ENCODE data around the gene SOBP. TPM values are rescaled to one million over a fixed set of nuclear protein-coding genes. Genes with fewer than 3 reads are reported as not detected.

SOBP gene
- total RNA-seq, 4 donors from 2014 or later = 2.6 to 21.2 (median 8.7) TPM

- intact Hi-C loops (cut with DNase I; ENCODE audit: low total_unique reads) = no loop called here
- Histone ChIP-seq H3K9me3 (no peaks in the 10 kb centered on the region), H3K27ac (no peak overlapping the region), H3K4me1 (no peaks in the 10 kb centered on the region), H3K36me3 (no peaks in the 10 kb centered on the region), H3K27me3 (no peaks in the 10 kb centered on the region), H3K4me3 (no peak overlapping the region)
- no peak for DNase-seq
- no peak for TF ChIP-seq POLR2A (IDR thresholded peaks at IDR 0.05)
- TF ChIP-seq, protein P1, sequence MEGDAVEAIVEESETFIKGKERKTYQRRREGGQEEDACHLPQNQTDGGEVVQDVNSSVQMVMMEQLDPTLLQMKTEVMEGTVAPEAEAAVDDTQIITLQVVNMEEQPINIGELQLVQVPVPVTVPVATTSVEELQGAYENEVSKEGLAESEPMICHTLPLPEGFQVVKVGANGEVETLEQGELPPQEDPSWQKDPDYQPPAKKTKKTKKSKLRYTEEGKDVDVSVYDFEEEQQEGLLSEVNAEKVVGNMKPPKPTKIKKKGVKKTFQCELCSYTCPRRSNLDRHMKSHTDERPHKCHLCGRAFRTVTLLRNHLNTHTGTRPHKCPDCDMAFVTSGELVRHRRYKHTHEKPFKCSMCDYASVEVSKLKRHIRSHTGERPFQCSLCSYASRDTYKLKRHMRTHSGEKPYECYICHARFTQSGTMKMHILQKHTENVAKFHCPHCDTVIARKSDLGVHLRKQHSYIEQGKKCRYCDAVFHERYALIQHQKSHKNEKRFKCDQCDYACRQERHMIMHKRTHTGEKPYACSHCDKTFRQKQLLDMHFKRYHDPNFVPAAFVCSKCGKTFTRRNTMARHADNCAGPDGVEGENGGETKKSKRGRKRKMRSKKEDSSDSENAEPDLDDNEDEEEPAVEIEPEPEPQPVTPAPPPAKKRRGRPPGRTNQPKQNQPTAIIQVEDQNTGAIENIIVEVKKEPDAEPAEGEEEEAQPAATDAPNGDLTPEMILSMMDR (IDR thresholded peaks at IDR 0.05) = no peak
These were observed 142.6 kb downstream of the SOBP start for GRCh38 chr6:107632381-107633136.

DNA sequence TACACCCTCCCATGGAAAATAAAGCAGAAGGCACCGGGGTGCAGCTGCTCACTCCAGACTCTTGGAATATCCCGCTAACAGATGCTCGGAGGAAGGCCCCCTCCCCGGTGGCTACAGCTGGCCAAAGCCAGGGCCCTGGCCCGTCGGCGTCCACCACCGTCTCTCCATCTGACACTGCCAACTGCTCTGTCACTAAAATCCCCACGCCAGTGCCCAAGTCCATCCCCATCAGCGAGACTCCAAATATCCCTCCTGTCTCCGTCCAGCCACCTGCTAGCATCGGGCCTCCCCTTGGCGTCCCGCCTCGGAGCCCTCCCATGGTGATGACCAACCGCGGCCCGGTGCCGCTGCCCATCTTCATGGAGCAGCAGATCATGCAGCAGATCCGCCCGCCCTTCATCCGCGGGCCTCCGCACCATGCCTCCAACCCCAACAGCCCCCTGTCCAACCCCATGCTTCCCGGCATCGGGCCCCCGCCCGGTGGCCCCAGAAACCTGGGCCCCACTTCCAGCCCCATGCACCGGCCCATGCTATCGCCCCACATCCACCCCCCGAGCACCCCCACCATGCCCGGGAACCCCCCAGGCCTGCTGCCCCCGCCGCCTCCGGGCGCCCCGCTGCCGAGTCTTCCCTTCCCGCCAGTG lies 143.9 kb downstream of the SOBP start:
- no peak for TF ChIP-seq POLR2A (IDR thresholded peaks at IDR 0.05)
- TF ChIP-seq, protein P1 (IDR thresholded peaks at IDR 0.05) = no peak
- Histone ChIP-seq H3K27me3 (no peaks in the 10 kb centered on the region), H3K9me3 (no peaks in the 10 kb centered on the region), H3K4me3 (no peak overlapping the region), H3K4me1 (no peaks in the 10 kb centered on the region), H3K27ac (no peak overlapping the region), H3K36me3 (no peaks in the 10 kb centered on the region)
- DNase-seq = no peak
- intact Hi-C loops (cut with DNase I; ENCODE audit: low total_unique reads) = no loop called here

DNA sequence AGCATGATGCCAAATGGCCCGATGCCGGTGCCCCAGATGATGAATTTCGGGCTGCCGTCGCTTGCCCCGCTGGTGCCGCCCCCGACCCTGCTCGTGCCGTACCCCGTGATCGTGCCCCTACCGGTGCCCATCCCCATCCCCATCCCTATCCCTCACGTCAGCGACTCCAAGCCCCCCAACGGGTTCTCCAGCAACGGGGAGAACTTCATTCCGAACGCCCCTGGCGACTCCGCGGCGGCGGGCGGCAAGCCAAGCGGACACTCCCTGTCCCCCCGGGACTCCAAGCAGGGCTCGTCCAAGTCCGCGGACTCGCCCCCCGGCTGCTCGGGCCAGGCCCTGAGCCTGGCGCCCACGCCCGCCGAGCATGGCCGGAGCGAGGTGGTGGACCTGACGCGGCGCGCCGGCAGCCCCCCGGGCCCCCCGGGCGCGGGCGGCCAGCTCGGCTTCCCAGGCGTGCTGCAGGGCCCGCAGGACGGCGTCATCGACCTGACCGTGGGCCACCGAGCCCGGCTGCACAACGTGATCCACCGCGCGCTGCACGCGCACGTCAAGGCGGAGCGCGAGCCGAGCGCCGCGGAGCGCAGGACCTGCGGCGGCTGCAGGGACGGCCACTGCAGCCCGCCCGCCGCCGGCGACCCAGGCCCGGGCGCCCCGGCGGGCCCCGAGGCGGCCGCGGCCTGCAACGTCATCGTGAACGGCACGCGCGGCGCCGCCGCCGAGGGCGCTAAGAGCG lies 144.6 kb downstream of the SOBP start:
- H3K4me3 ChIP-seq = peak overlapping the region in 1 of 2 donors; percentile 11
- H3K27ac ChIP-seq = no peak overlapping the region
- no peak for DNase-seq
- intact Hi-C loops (cut with DNase I; ENCODE audit: low total_unique reads) = no loop called here
- TF ChIP-seq, protein P1 (IDR thresholded peaks at IDR 0.05) = no peak
- no peak for TF ChIP-seq POLR2A (IDR thresholded peaks at IDR 0.05)
- no peaks in the 10 kb centered on the region for H3K9me3 ChIP-seq
- no peaks in the 10 kb centered on the region for H3K4me1 ChIP-seq
- no peaks in the 10 kb centered on the region for H3K36me3 ChIP-seq
- H3K27me3 ChIP-seq = no peaks in the 10 kb centered on the region

DNA sequence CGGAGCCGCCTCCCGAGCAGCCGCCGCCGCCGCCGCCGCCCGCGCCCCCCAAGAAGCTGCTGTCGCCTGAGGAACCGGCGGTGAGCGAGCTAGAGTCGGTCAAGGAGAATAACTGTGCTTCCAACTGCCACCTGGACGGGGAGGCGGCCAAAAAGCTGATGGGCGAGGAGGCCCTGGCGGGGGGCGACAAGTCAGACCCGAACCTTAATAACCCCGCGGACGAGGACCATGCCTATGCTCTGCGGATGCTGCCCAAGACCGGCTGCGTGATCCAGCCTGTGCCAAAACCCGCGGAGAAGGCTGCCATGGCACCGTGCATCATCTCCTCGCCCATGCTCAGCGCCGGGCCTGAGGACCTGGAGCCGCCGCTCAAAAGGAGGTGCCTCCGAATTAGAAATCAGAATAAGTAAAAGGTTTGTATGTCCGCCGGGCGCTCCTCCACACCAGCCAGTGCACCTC lies 145.2 kb downstream of the SOBP start:
- no peak overlapping the region for H3K4me3 ChIP-seq
- no peaks in the 10 kb centered on the region for H3K4me1 ChIP-seq
- TF ChIP-seq POLR2A (IDR thresholded peaks at IDR 0.05) = no peak
- TF ChIP-seq, protein P1 (IDR thresholded peaks at IDR 0.05) = no peak
- H3K36me3 ChIP-seq = no peaks in the 10 kb centered on the region
- H3K27me3 ChIP-seq = no peaks in the 10 kb centered on the region
- intact Hi-C loops (cut with DNase I; ENCODE audit: low total_unique reads) = no loop called here
- no peak for DNase-seq
- H3K27ac ChIP-seq = no peak overlapping the region
- no peaks in the 10 kb centered on the region for H3K9me3 ChIP-seq

GRCh38 chr6:107636486-107636885 lies 146.6 kb downstream of the SOBP start:
- H3K9me3 ChIP-seq = no peaks in the 10 kb centered on the region
- H3K27ac ChIP-seq = no peak overlapping the region
- H3K4me1 ChIP-seq = no peaks in the 10 kb centered on the region
- DNase-seq = no peak
- H3K36me3 ChIP-seq = no peaks in the 10 kb centered on the region
- intact Hi-C loops (cut with DNase I; ENCODE audit: low total_unique reads) = no loop called here
- no peak overlapping the region for H3K4me3 ChIP-seq
- no peak for TF ChIP-seq POLR2A (IDR thresholded peaks at IDR 0.05)
- TF ChIP-seq, protein P1 (IDR thresholded peaks at IDR 0.05) = no peak
- no peaks in the 10 kb centered on the region for H3K27me3 ChIP-seq
